Measurements from ENCODE around the gene PRPF19. TPM values are rescaled to one million over a fixed set of nuclear protein-coding genes. Genes with fewer than 3 reads are reported as not detected.

PRPF19 gene
- total RNA-seq, 1 experiment from 2014 or later = 116 TPM

DNA sequence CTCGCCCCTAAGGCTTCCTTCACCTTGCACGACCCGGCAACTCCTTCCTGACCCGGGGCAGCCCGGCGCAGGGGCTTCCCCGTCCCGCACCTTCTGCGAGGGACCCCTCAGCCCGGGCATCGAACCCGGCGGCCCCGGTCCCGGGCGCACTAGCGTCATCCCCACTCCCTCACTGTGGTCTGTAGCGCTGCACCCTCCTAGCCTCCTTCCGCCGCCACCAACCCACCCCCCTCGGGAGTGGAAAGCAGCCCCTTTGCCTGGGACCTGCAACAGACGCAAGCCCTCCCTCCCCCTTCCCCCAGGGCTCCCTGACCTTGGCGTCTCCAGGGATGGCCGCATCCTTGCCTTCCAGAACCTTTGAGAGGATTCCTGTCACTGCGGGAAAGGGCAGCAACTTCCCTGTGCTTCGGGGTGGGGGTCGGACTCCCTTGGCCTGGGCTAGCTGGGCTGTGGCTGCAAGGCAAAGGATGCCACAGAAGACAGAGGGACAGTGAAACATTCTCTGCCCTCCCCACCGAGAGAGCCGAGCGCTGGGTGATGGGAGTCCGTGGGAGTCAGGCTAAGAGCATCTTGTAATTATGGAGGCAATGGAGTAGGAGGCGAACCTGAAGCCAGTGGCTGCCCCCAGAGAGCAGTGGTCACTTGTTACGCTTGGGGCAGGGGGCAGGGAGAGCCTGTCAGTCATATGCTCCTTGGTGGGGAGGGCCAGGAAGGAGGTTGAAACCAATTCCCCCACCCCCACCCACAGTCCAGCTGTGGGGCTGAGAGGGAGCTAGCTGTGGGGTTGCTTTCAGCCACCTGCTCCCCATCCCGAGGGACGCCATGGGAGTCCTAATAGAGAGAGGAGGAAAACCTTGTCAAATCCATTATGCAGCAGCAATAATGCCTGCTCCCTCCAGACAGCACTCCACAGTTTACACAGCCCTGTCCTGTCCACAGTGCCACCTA, 18.8 kb upstream of the PRPF19 start:
- TF ChIP-seq, protein P1, sequence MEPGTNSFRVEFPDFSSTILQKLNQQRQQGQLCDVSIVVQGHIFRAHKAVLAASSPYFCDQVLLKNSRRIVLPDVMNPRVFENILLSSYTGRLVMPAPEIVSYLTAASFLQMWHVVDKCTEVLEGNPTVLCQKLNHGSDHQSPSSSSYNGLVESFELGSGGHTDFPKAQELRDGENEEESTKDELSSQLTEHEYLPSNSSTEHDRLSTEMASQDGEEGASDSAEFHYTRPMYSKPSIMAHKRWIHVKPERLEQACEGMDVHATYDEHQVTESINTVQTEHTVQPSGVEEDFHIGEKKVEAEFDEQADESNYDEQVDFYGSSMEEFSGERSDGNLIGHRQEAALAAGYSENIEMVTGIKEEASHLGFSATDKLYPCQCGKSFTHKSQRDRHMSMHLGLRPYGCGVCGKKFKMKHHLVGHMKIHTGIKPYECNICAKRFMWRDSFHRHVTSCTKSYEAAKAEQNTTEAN (CRISPR knock-in tag; IDR thresholded peaks at IDR 0.05) = 0 out of 2 replicates have a peak, but pooled peaks have one; percentile 44
- TF ChIP-seq EMX1 (CRISPR knock-in tag; IDR thresholded peaks at IDR 0.05) (no peak), ZNF121 (CRISPR knock-in tag; IDR thresholded peaks at IDR 0.05) (peak; percentile 81)
- TF ChIP-seq, protein P2, sequence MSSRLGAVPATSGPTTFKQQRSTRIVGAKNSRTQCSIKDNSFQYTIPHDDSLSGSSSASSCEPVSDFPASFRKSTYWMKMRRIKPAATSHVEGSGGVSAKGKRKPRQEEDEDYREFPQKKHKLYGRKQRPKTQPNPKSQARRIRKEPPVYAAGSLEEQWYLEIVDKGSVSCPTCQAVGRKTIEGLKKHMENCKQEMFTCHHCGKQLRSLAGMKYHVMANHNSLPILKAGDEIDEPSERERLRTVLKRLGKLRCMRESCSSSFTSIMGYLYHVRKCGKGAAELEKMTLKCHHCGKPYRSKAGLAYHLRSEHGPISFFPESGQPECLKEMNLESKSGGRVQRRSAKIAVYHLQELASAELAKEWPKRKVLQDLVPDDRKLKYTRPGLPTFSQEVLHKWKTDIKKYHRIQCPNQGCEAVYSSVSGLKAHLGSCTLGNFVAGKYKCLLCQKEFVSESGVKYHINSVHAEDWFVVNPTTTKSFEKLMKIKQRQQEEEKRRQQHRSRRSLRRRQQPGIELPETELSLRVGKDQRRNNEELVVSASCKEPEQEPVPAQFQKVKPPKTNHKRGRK (CRISPR knock-in tag; IDR thresholded peaks at IDR 0.05; ENCODE audit: borderline replicate concordance) = no peak
- DNase-seq (ENCODE audit: low spot score) (no peak), ATAC-seq (peak; percentile 6)
- Mint-ChIP-seq H3K27me3 (ENCODE audit: low read depth) (no peaks in the 10 kb centered on the region; the same call in 1 of the 2 replicates), H3K36me3 (peaks cover 21% of the 10 kb centered on the region), H3K4me3 (peak overlapping the region; percentile 88), H3K27ac (no peak overlapping the region), H3K9me3 (no peaks in the 10 kb centered on the region), H3K4me1 (peaks cover 20% of the 10 kb centered on the region)
- ChIA-PET CTCF (interaction anchor here (0.7 kb wide), 1 partner anchor 125 kb away, joined by 3 read pairs; no protein-coding TSS in a partner anchor), POLR2A (no interaction called here)

DNA sequence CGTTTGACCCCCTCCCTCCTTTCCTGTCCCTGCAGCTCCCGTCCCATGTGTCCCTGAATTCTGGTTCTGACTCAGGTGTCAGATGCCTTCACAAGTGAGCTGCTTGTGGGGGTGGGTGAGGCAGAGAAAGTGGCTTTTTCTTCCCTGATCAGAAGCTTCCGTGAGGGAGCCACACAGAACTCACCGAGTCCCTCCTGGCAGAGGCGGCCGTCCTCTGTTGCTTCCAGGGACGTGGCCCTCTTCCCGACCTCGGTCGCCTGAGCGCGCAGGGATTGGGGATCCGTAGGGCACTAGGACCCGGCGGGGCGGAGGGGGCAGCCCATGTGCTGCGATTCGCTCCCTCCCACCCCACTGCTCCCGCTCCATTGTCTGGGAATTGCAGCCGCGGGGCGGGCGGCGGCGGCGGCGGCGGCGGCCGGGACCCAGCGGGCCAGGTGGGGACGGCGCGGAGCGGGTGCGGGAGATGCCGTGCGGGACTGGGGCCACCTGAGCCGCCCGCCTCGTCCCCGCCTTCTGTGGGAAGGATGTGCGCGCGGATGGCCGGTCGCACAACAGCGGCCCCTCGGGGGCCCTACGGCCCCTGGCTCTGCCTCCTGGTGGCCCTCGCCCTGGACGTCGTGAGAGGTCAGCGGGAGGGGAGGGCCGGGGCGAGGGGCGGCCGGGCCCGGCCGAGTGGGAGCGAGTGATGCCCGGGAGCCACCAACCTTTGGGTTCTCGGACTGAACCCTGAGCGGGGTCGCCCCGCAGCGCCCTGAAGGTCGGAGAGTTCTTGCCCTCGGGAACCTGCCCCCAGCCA, 17.9 kb upstream of the PRPF19 start, which contains the start of gene TMEM132A:
TSS of gene TMEM132A (plus strand) at position 351 of the 796 bp plus-strand sequence. CDS start at position 525, 174 bp downstream.
- peak; percentile 85 for DNase-seq (ENCODE audit: low spot score)
- peaks cover 20% of the 10 kb centered on the region for H3K4me1 Mint-ChIP-seq
- H3K36me3 Mint-ChIP-seq = peaks cover 16% of the 10 kb centered on the region
- no peak within 1 kb of the TSS for H3K27ac Mint-ChIP-seq
- CTCF ChIA-PET = interaction anchor here (0.6 to 1.8 kb wide), 8 partner anchors 9 to 891 kb away, joined by 3 to 7 read pairs (median 3); partner anchors contain the start of genes SLC15A3 and TMEM109
- H3K4me3 Mint-ChIP-seq = peak within 1 kb of the TSS; percentile 88
- H3K9me3 Mint-ChIP-seq = no peaks in the 10 kb centered on the region
- H3K27me3 Mint-ChIP-seq (ENCODE audit: low read depth) = no peaks in the 10 kb centered on the region; the same call in 1 of the 2 replicates
- ATAC-seq = peak; percentile 83
- POLR2A ChIA-PET = interaction anchor here (0.9 to 1.2 kb wide), 3 partner anchors 9 to 15 kb away, joined by 3 to 11 read pairs (median 8); partner anchors contain the start of gene TMEM109
- TF ChIP-seq, protein P3, sequence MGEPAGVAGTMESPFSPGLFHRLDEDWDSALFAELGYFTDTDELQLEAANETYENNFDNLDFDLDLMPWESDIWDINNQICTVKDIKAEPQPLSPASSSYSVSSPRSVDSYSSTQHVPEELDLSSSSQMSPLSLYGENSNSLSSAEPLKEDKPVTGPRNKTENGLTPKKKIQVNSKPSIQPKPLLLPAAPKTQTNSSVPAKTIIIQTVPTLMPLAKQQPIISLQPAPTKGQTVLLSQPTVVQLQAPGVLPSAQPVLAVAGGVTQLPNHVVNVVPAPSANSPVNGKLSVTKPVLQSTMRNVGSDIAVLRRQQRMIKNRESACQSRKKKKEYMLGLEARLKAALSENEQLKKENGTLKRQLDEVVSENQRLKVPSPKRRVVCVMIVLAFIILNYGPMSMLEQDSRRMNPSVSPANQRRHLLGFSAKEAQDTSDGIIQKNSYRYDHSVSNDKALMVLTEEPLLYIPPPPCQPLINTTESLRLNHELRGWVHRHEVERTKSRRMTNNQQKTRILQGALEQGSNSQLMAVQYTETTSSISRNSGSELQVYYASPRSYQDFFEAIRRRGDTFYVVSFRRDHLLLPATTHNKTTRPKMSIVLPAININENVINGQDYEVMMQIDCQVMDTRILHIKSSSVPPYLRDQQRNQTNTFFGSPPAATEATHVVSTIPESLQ (CRISPR knock-in tag; IDR thresholded peaks at IDR 0.05) = no peak
- TF ChIP-seq ZNF121 (CRISPR knock-in tag; IDR thresholded peaks at IDR 0.05) = no peak
- no peak for TF ChIP-seq CREB1 (CRISPR knock-in tag; IDR thresholded peaks at IDR 0.05)
- TF ChIP-seq, protein P4, sequence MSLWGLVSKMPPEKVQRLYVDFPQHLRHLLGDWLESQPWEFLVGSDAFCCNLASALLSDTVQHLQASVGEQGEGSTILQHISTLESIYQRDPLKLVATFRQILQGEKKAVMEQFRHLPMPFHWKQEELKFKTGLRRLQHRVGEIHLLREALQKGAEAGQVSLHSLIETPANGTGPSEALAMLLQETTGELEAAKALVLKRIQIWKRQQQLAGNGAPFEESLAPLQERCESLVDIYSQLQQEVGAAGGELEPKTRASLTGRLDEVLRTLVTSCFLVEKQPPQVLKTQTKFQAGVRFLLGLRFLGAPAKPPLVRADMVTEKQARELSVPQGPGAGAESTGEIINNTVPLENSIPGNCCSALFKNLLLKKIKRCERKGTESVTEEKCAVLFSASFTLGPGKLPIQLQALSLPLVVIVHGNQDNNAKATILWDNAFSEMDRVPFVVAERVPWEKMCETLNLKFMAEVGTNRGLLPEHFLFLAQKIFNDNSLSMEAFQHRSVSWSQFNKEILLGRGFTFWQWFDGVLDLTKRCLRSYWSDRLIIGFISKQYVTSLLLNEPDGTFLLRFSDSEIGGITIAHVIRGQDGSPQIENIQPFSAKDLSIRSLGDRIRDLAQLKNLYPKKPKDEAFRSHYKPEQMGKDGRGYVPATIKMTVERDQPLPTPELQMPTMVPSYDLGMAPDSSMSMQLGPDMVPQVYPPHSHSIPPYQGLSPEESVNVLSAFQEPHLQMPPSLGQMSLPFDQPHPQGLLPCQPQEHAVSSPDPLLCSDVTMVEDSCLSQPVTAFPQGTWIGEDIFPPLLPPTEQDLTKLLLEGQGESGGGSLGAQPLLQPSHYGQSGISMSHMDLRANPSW (CRISPR knock-in tag; conservative IDR thresholded peaks at IDR 0.05; ENCODE audit: low read depth) = no peak
- peak; percentile 12; the same call in 1 of the 2 replicates for TF ChIP-seq FOXP1 (CRISPR knock-in tag; IDR thresholded peaks at IDR 0.05; ENCODE audit: borderline replicate concordance)
- peak; percentile 64; the same call in 1 of the 2 replicates for TF ChIP-seq TEAD1 (CRISPR knock-in tag; IDR thresholded peaks at IDR 0.05)
- TF ChIP-seq, protein P5, sequence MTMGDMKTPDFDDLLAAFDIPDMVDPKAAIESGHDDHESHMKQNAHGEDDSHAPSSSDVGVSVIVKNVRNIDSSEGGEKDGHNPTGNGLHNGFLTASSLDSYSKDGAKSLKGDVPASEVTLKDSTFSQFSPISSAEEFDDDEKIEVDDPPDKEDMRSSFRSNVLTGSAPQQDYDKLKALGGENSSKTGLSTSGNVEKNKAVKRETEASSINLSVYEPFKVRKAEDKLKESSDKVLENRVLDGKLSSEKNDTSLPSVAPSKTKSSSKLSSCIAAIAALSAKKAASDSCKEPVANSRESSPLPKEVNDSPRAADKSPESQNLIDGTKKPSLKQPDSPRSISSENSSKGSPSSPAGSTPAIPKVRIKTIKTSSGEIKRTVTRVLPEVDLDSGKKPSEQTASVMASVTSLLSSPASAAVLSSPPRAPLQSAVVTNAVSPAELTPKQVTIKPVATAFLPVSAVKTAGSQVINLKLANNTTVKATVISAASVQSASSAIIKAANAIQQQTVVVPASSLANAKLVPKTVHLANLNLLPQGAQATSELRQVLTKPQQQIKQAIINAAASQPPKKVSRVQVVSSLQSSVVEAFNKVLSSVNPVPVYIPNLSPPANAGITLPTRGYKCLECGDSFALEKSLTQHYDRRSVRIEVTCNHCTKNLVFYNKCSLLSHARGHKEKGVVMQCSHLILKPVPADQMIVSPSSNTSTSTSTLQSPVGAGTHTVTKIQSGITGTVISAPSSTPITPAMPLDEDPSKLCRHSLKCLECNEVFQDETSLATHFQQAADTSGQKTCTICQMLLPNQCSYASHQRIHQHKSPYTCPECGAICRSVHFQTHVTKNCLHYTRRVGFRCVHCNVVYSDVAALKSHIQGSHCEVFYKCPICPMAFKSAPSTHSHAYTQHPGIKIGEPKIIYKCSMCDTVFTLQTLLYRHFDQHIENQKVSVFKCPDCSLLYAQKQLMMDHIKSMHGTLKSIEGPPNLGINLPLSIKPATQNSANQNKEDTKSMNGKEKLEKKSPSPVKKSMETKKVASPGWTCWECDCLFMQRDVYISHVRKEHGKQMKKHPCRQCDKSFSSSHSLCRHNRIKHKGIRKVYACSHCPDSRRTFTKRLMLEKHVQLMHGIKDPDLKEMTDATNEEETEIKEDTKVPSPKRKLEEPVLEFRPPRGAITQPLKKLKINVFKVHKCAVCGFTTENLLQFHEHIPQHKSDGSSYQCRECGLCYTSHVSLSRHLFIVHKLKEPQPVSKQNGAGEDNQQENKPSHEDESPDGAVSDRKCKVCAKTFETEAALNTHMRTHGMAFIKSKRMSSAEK (CRISPR knock-in tag; IDR thresholded peaks at IDR 0.05; ENCODE audit: borderline replicate concordance) = no peak
- TF ChIP-seq, protein P6, sequence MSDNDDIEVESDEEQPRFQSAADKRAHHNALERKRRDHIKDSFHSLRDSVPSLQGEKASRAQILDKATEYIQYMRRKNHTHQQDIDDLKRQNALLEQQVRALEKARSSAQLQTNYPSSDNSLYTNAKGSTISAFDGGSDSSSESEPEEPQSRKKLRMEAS (CRISPR knock-in tag; IDR thresholded peaks at IDR 0.05) = peak; percentile 85
- peak; percentile 79; the same call in 1 of the 2 replicates for TF ChIP-seq CREM (CRISPR knock-in tag; IDR thresholded peaks at IDR 0.05)
- no peak for TF ChIP-seq JAZF1 (CRISPR knock-in tag; IDR thresholded peaks at IDR 0.05)
- TF ChIP-seq GTF2I (CRISPR knock-in tag; conservative IDR thresholded peaks at IDR 0.05) = no peak
- TF ChIP-seq TP53 (CRISPR knock-in tag; IDR thresholded peaks at IDR 0.05) = peak; percentile 36; the same call in 1 of the 2 replicates
- TF ChIP-seq, protein P7, sequence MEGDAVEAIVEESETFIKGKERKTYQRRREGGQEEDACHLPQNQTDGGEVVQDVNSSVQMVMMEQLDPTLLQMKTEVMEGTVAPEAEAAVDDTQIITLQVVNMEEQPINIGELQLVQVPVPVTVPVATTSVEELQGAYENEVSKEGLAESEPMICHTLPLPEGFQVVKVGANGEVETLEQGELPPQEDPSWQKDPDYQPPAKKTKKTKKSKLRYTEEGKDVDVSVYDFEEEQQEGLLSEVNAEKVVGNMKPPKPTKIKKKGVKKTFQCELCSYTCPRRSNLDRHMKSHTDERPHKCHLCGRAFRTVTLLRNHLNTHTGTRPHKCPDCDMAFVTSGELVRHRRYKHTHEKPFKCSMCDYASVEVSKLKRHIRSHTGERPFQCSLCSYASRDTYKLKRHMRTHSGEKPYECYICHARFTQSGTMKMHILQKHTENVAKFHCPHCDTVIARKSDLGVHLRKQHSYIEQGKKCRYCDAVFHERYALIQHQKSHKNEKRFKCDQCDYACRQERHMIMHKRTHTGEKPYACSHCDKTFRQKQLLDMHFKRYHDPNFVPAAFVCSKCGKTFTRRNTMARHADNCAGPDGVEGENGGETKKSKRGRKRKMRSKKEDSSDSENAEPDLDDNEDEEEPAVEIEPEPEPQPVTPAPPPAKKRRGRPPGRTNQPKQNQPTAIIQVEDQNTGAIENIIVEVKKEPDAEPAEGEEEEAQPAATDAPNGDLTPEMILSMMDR (IDR thresholded peaks at IDR 0.05) = no peak
